ENCODE data around the gene IQSEC1. TPM values are rescaled to one million over a fixed set of nuclear protein-coding genes. Genes with fewer than 3 reads are reported as not detected.

The IQSEC1 gene
- total RNA-seq, 2 experiments from 2014 or later = 31.7 to 39.2 TPM

DNA sequence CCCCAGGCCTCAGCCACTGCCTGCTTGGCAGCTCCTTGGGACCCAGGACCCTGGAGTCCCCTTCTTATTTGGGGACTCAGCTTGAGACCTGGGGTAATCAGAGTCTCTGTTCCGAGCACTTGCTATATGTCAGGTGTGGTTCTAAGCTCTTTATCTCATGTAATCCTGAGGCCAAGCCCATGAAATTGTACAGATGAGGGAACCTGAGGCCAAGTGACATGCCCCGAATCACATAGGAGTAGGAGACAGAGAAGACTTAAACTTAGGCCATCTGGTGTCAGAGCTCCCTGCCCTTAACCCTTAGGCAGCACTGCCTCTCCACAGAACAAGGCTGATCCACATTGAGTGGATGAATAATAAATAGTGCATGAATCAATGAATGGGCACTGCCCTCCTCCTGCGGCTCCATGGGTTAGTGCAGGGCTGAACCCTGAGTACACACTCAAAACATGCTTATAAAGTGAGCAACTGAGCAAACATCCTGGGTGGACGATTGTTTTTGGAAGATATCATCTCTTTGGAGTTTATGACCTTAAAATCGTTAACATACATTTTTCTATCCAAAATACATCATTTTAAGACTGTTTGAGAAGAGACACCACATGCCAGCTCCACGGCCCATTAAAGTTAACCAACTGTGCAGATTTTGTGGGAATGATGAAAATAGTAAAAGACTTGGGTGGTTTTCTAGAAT lies 33.2 kb upstream of the IQSEC1 start:
- no peak overlapping the region for H3K27ac Mint-ChIP-seq
- ChIA-PET CTCF (interaction anchor here (1.2 to 2.3 kb wide), 2 partner anchors 14 to 18 kb away, joined by 3 to 11 read pairs; no protein-coding TSS in a partner anchor), POLR2A (interaction anchor here (1.0 kb wide), 1 partner anchor 13 kb away, joined by 3 read pairs; no protein-coding TSS in a partner anchor)
- intact Hi-C loops (cut with micrococcal nuclease) = no loop called here
- H3K9me3 Mint-ChIP-seq = no peaks in the 10 kb centered on the region
- peaks cover 9% of the 10 kb centered on the region for H3K4me1 Mint-ChIP-seq (ENCODE audit: low read depth)
- H3K27me3 Mint-ChIP-seq = no peaks in the 10 kb centered on the region
- no peak for DNase-seq
- TF ChIP-seq, protein P1, sequence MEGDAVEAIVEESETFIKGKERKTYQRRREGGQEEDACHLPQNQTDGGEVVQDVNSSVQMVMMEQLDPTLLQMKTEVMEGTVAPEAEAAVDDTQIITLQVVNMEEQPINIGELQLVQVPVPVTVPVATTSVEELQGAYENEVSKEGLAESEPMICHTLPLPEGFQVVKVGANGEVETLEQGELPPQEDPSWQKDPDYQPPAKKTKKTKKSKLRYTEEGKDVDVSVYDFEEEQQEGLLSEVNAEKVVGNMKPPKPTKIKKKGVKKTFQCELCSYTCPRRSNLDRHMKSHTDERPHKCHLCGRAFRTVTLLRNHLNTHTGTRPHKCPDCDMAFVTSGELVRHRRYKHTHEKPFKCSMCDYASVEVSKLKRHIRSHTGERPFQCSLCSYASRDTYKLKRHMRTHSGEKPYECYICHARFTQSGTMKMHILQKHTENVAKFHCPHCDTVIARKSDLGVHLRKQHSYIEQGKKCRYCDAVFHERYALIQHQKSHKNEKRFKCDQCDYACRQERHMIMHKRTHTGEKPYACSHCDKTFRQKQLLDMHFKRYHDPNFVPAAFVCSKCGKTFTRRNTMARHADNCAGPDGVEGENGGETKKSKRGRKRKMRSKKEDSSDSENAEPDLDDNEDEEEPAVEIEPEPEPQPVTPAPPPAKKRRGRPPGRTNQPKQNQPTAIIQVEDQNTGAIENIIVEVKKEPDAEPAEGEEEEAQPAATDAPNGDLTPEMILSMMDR (IDR thresholded peaks at IDR 0.05) = no peak
- ATAC-seq = no peak
- no peak overlapping the region for H3K4me3 Mint-ChIP-seq
- no peaks in the 10 kb centered on the region for H3K36me3 Mint-ChIP-seq (ENCODE audit: low read depth)

DNA sequence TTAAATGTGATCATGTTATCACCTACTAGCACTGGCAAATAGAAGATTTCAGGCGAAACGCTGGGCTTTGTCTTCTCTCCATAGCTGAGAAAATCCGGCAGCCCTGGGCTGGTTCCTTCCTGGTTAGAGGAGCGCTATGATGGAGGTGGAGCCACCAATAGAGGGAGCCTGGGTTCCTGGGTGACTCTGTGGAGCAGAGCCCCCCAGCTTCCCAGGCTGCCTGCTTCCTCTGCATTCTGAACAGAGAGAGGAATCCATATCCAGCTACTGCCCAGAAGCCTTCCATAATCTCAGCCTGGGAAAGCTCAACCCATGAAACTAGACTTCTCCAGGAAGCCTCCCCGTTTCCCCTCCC lies 32.6 kb upstream of the IQSEC1 start:
- Mint-ChIP-seq H3K27me3 (no peaks in the 10 kb centered on the region), H3K36me3 (ENCODE audit: low read depth) (no peaks in the 10 kb centered on the region), H3K27ac (no peak overlapping the region), H3K9me3 (no peaks in the 10 kb centered on the region), H3K4me1 (ENCODE audit: low read depth) (peaks cover 6% of the 10 kb centered on the region), H3K4me3 (no peak overlapping the region)
- intact Hi-C loops (cut with micrococcal nuclease) = no loop called here
- ChIA-PET CTCF (interaction anchor here (1.2 to 2.3 kb wide), 2 partner anchors 14 to 18 kb away, joined by 3 to 11 read pairs; no protein-coding TSS in a partner anchor), POLR2A (interaction anchor here (1.0 kb wide), 1 partner anchor 12 kb away, joined by 3 read pairs; no protein-coding TSS in a partner anchor)
- no peak for ATAC-seq
- DNase-seq = no peak
- TF ChIP-seq, protein P1 (IDR thresholded peaks at IDR 0.05) = no peak

DNA sequence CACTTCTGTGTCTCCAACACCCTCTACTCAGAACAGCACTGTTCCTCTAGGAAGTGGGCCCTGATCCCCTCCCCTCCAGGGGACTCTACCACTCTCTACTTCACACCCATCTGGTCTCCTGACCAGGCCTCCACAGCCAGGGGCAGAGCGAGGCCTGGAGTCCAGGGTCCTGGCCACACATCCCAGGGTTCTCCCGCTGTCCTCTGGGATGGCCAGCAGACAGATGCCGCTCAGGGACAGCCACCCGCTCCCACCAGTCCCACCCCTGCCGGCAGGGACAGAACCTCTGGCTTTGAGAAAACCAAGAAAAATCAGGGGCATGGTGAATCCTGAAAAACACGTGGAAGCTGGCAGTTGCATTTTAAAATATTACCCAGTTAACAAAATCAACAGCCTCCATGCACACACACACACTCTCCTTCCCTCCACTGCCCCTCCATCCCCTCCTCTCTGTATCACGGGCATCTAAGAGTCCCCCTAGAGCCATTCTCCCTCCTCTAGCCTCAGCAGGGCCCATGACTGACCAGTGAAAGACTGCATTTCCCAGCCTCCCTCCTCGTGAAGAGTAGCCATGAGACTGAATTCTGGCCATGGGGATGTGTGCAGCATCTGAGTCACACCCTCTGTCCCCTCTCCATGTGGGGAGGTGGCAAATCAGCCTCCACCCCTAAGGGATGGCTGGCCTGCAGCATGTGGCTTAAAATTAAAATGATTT lies 32.1 kb upstream of the IQSEC1 start:
- TF ChIP-seq, protein P1 (IDR thresholded peaks at IDR 0.05) = no peak
- Mint-ChIP-seq H3K27me3 (no peaks in the 10 kb centered on the region), H3K36me3 (ENCODE audit: low read depth) (no peaks in the 10 kb centered on the region), H3K9me3 (no peaks in the 10 kb centered on the region), H3K4me3 (no peak overlapping the region), H3K27ac (no peak overlapping the region), H3K4me1 (ENCODE audit: low read depth) (peaks cover under 1% of the 10 kb centered on the region)
- intact Hi-C loops (cut with micrococcal nuclease) = no loop called here
- ChIA-PET POLR2A (no interaction called here), CTCF (interaction anchor here (1.0 to 2.3 kb wide), 3 partner anchors 13 to 19 kb away, joined by 3 to 11 read pairs (median 3); no protein-coding TSS in a partner anchor)
- DNase-seq (no peak), ATAC-seq (no peak)

DNA sequence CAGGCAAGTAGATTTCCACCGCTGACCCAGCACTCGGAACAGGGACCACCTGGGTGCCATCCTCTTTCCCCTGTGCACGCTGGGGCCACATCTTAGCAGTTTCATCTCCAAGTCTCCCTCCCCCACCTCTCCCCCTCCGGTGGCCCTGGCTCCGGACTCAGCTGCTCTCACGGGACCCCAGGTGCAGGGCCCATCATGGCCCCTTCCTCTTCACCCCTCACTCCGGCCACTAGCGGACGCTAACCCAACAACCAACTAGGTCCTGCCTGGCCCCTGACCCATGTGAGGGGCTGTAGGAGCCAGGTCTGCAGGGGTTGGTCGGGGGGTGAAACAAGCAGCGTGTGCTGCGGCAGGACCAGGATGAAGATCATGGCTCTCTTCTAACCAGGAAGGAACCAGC lies 31.3 kb upstream of the IQSEC1 start:
- intact Hi-C loops (cut with micrococcal nuclease) = no loop called here
- no peak for ATAC-seq
- no peaks in the 10 kb centered on the region for H3K36me3 Mint-ChIP-seq (ENCODE audit: low read depth)
- DNase-seq = no peak
- CTCF ChIA-PET = interaction anchor here (1.0 to 2.4 kb wide), 2 partner anchors 12 to 13 kb away, joined by 3 to 17 read pairs; no protein-coding TSS in a partner anchor
- no peaks in the 10 kb centered on the region for H3K27me3 Mint-ChIP-seq
- no peak overlapping the region for H3K27ac Mint-ChIP-seq
- POLR2A ChIA-PET = no interaction called here
- no peak overlapping the region for H3K4me3 Mint-ChIP-seq
- no peaks in the 10 kb centered on the region for H3K9me3 Mint-ChIP-seq
- H3K4me1 Mint-ChIP-seq (ENCODE audit: low read depth) = no peaks in the 10 kb centered on the region
- TF ChIP-seq, protein P1 (IDR thresholded peaks at IDR 0.05) = no peak
